HG03196 (cell line): ENCODE results near the gene SMG1.
"Not testable (repeated sequence)": the region's sequence is repeated elsewhere in the genome, so short reads cannot be mapped to it uniquely, and the experiment has no call there.

Experiments used
- ATAC-seq: cut with Tn5 transposase; IDR thresholded peaks from one replicate; pipeline ENCODE4 v1.9.1; 2021; ENCODE audit not compliant: unreplicated experiment

The SMG1 gene

GRCh38 chr16:18801145-18801972 is 124.8 kb downstream of the SMG1 start, which contains the start of gene ARL6IP1:
Gene ARL6IP1 (minus strand): TSS chr16:18801549. CDS start chr16:18801466, 83 bp downstream.
- peak; percentile 93 for ATAC-seq

GRCh38 chr16:18800775-18801144 is 125.4 kb downstream of the SMG1 start:
- ATAC-seq, result no peak

- no peak for ATAC-seq
Measured at GRCh38 chr16:18800293-18800692, 125.9 kb downstream of the SMG1 start.

GRCh38 chr16:18799500-18799899 is 126.7 kb downstream of the SMG1 start:
- ATAC-seq, result no peak

GRCh38 chr16:18797746-18798145 is 128.5 kb downstream of the SMG1 start:
- ATAC-seq, result no peak

GRCh38 chr16:18796377-18796776 is 129.8 kb downstream of the SMG1 start:
- no peak for ATAC-seq

- ATAC-seq, result no peak
Measured at GRCh38 chr16:18792836-18793433, 133.3 kb downstream of the SMG1 start.

GRCh38 chr16:18789850-18790706 is 136.1 kb downstream of the SMG1 start, which contains the start of gene RPS15A:
Gene RPS15A (minus strand): TSS chr16:18790334. CDS start chr16:18789113, 1,221 bp downstream.
- ATAC-seq, result peak; percentile 89

- no peak for ATAC-seq
Measured at GRCh38 chr16:18789515-18789849, 136.7 kb downstream of the SMG1 start.

- ATAC-seq, result no peak
Measured at GRCh38 chr16:18788828-18789514, 137.2 kb downstream of the SMG1 start.

- no peak for ATAC-seq
Measured at GRCh38 chr16:18784917-18785623, 141.1 kb downstream of the SMG1 start.

GRCh38 chr16:18783430-18784341 is 142.5 kb downstream of the SMG1 start:
- no peak for ATAC-seq

GRCh38 chr16:18782697-18783429 is 143.3 kb downstream of the SMG1 start:
- ATAC-seq, result no peak

GRCh38 chr16:18781232-18781631 is 145.0 kb downstream of the SMG1 start:
- ATAC-seq, result not testable (repeated sequence)

GRCh38 chr16:18780460-18781026 is 145.7 kb downstream of the SMG1 start:
- not testable (repeated sequence) for ATAC-seq

GRCh38 chr16:18777664-18778063 is 148.5 kb downstream of the SMG1 start:
- ATAC-seq, result not testable (repeated sequence)

GRCh38 chr16:18776334-18776733 is 149.9 kb downstream of the SMG1 start:
- not testable (repeated sequence) for ATAC-seq

- ATAC-seq, result not testable (repeated sequence)
Measured at GRCh38 chr16:18774651-18775050, 151.6 kb downstream of the SMG1 start.
